GM12878 (cell line): ENCODE data around the gene SLC45A1. TPM values are rescaled to one million over a fixed set of nuclear protein-coding genes. Genes with fewer than 3 reads are reported as not detected.

Source experiments
- ATAC-seq: fragments of 200-7000 bp; cut with Tn5 transposase; 3 replicates; pipeline ENCODE4 v1.9.1; 2020; ENCODE audit warnings: mild to moderate bottlenecking, moderate library complexity
- BruUV-seq: library from RNA; stranded (reverse); fragments of 400-500 nt; replicated peaks from 2 replicates; lab custom pipeline; 2021; lab: Mats Ljungman, UMichigan
- CTCF ChIA-PET: fragments of 300-600 bp; sonication (Branson Sonifier 250); formaldehyde crosslinking; extraction: SDS; loops from one replicate; lab custom pipeline; 2021; ENCODE audit warnings: inconsistent platforms; lab: Yijun Ruan, JAX
- POLR2A ChIA-PET: fragments of 350-600 bp; formaldehyde crosslinking; extraction: SDS; loops from one replicate; lab custom pipeline; 2021; ENCODE audit warnings: inconsistent platforms; lab: Charles Lee
- RAD21 ChIA-PET: fragments of 300-600 bp; sonication (Branson Sonifier 250); formaldehyde crosslinking; loops from one replicate; lab custom pipeline; 2023; ENCODE audit warnings: antibody characterized with exemption; ENCODE audit not compliant: unreplicated experiment; lab: Charles Lee
- SMC1A ChIA-PET: fragments of 300-600 bp; sonication (Branson Sonifier 250); formaldehyde crosslinking; loops from one replicate; lab custom pipeline; 2023; ENCODE audit not compliant: unreplicated experiment, uncharacterized antibody; lab: Charles Lee
- DNase-seq: peaks from one replicate; pipeline ENCODE4 v3.0.0-alpha.2; 2011; ENCODE audit warnings: low read depth, low spot score
- FAIRE-seq: peaks from 3 replicates; lab custom pipeline; 2011; peaks lifted over from hg19 to GRCh38; lab: Jason Lieb, UNC
- H2AFZ ChIP-seq: 2 replicates; pipeline ENCODE4 v1.6.0; 2011; ENCODE audit warnings: low read depth, low read length, control low read depth; ENCODE audit not compliant: control insufficient read depth
- H3K27ac ChIP-seq: 2 replicates; pipeline ENCODE4 v1.5.1; 2011; ENCODE audit warnings: control low read depth; ENCODE audit not compliant: control insufficient read depth, insufficient read depth
- H3K27me3 ChIP-seq, 2 experiments: replicated peaks in 1 of 2; 2 replicates each; pipeline versions ENCODE4 v1.6.0 to v1.6.1; 2011; ENCODE audit warnings: low read length in 1 of 2; ENCODE audit not compliant: control insufficient read depth in 2 of 2, insufficient read depth in 2 of 2
- H3K36me3 ChIP-seq, 2 experiments: 2 replicates each; pipeline ENCODE4 v1.5.1; 2011; ENCODE audit warnings: low read length in 1 of 2; ENCODE audit not compliant: control insufficient read depth in 2 of 2, insufficient read depth in 2 of 2
- H3K4me1 ChIP-seq: 2 replicates; pipeline ENCODE4 v1.6.1; 2011; ENCODE audit warnings: mild to moderate bottlenecking, low read length, moderate library complexity, mixed read lengths; ENCODE audit not compliant: control insufficient read depth, insufficient read depth
- H3K4me2 ChIP-seq: 2 replicates; pipeline ENCODE4 v1.6.0; 2011; ENCODE audit warnings: control low read depth; ENCODE audit not compliant: control insufficient read depth, insufficient read depth
- H3K4me3 ChIP-seq: fragments of 200-600 bp; sonication (generic); 2 replicates; pipeline ENCODE4 v1.5.1; 2016
- H3K79me2 ChIP-seq: 2 replicates; pipeline ENCODE4 v1.6.0; 2011; ENCODE audit warnings: low read length; ENCODE audit not compliant: control insufficient read depth, insufficient read depth
- H3K9ac ChIP-seq: 2 replicates; pipeline ENCODE4 v1.8.0; 2011; ENCODE audit warnings: low read length, control low read depth, mixed read lengths; ENCODE audit not compliant: control insufficient read depth, insufficient read depth
- H3K9me3 ChIP-seq: replicated peaks from 3 replicates; pipeline ENCODE4 v1.5.1; 2011; ENCODE audit warnings: mild to moderate bottlenecking, low read length; ENCODE audit not compliant: control insufficient read depth, insufficient read depth
- H4K20me1 ChIP-seq: 2 replicates; pipeline ENCODE4 v1.6.0; 2011; ENCODE audit not compliant: control insufficient read depth, insufficient read depth
- ATF3 ChIP-seq: IDR thresholded peaks from 2 replicates; pipeline ENCODE4 v1.6.1; 2011; ENCODE audit warnings: low read depth, mild to moderate bottlenecking, low read length, moderate library complexity, borderline replicate concordance; ENCODE audit errors: extremely low read depth
- CREB1 ChIP-seq: IDR thresholded peaks from 2 replicates; pipeline ENCODE4 v1.6.1; 2012; ENCODE audit warnings: low read depth, mild to moderate bottlenecking, inconsistent platforms
- IRF4 ChIP-seq: IDR thresholded peaks from 2 replicates; pipeline ENCODE4 v1.6.1; 2011; ENCODE audit warnings: low read depth, low read length
- KDM1A ChIP-seq: fragments of 200-600 bp; sonication (generic); IDR thresholded peaks from 2 replicates; pipeline ENCODE4 v1.6.1; 2016; ENCODE audit warnings: borderline replicate concordance
- MYC ChIP-seq: IDR thresholded peaks from 2 replicates; pipeline ENCODE4 v1.6.1; 2011; ENCODE audit warnings: mild to moderate bottlenecking, low read length, moderate library complexity, inconsistent platforms; ENCODE audit not compliant: insufficient read depth, insufficient replicate concordance, insufficient read length, severe bottlenecking
- RAD21 ChIP-seq: IDR thresholded peaks from 2 replicates; pipeline ENCODE4 v1.6.1; 2011; ENCODE audit warnings: mild to moderate bottlenecking, low read depth, low read length, moderate library complexity; ENCODE audit not compliant: insufficient read depth
- SUPT20H ChIP-seq: IDR thresholded peaks from 2 replicates; pipeline ENCODE4 v1.6.1; 2011; ENCODE audit warnings: low read depth, mild to moderate bottlenecking, low read length, moderate library complexity, borderline replicate concordance; ENCODE audit not compliant: control insufficient read depth
- USF1 ChIP-seq: IDR thresholded peaks from 2 replicates; pipeline ENCODE4 v1.6.1; 2011; ENCODE audit warnings: borderline replicate concordance, low read depth, mild to moderate bottlenecking, moderate library complexity, mixed read lengths, low read length; ENCODE audit not compliant: insufficient read depth; ENCODE audit errors: extremely low read length
- ZBTB4 ChIP-seq: fragments of 450-650 bp; formaldehyde crosslinking; IDR thresholded peaks from 2 replicates; pipeline ENCODE4 v1.4.0; 2022; ENCODE audit warnings: mild to moderate bottlenecking, moderate library complexity
- ZNF207 ChIP-seq: fragments of 450-650 bp; IDR thresholded peaks from 2 replicates; pipeline ENCODE4 v1.6.1; 2014; ENCODE audit warnings: antibody characterized with exemption, mild to moderate bottlenecking, borderline replicate concordance
- ZNF384 ChIP-seq: IDR thresholded peaks from 2 replicates; pipeline ENCODE4 v1.6.1; 2012; ENCODE audit warnings: low read depth, mild to moderate bottlenecking, low read length, improper control_type of control experiment, borderline replicate concordance
- ZZZ3 ChIP-seq: IDR thresholded peaks from 2 replicates; pipeline ENCODE4 v1.6.1; 2011; ENCODE audit warnings: low read depth; ENCODE audit not compliant: control insufficient read depth, insufficient read length
- WGBS: methylation state at CpG from one replicate; pipeline ENCODE4 v1.1.6; 2016; ENCODE audit warnings: low lambda C conversion rate; ENCODE audit not compliant: insufficient replicate concordance, insufficient coverage; ENCODE audit errors: missing lambda C conversion rate; 5-methylcytosine and 5-hydroxymethylcytosine counted together
- in situ Hi-C: fragments of 300-500 bp; cut with MboI; formaldehyde crosslinking; loops from 9 replicates; pipeline ENCODE4 v1.14.3; 2018; ENCODE audit warnings: mixed read lengths
- intact Hi-C: fragments of 100-400 bp; cut with micrococcal nuclease; formaldehyde crosslinking; loops from one replicate; pipeline ENCODE4 v1.14.2; 2022; ENCODE audit not compliant: unreplicated experiment
- polyA plus RNA-seq, 11 experiments: library from polyadenylated mRNA; depleted of rRNA in 4 of 11; unstranded in 6 of 11; stranded (reverse) in 5 of 11; fragments of >200 nt; fragmentation: Nextera tagmentation in 4 of 11; fragmentation: Illumina TruSeq in 1 of 11; extraction: Ambion mirVana in 4 of 11; extraction: Trizol in 1 of 11; gene quantifications; 1 replicate in 1 of 11; 2 replicates in 10 of 11; pipeline versions ENCODE4 v1.2.1 to v1.2.3, GENCODE V29; 2011 to 2016; ENCODE audit warnings: inconsistent platforms in 2 of 11, missing spikeins in 2 of 11, low read depth in 1 of 11
- total RNA-seq, 4 experiments: library from RNA; depleted of rRNA in 3 of 4; stranded (reverse); fragments of >200 nt in 3 of 4; fragmentation: Illumina TruSeq in 1 of 4; extraction: Trizol in 1 of 4; gene quantifications; 2 replicates each; pipeline versions ENCODE4 v1.2.1 to v1.2.3, GENCODE V29; 2013 to 2021

Gene SLC45A1
- total and polyA plus RNA-seq, 10 of the 15 experiments (the other 5 are each of a cell fraction or from before 2014, with no cell fraction given), result 0.07 to 0.23 (median 0.13) TPM; not detected in 6

- TF ChIP-seq ZBTB4 (CRISPR knock-in tag) (no peak), RAD21 (no peak), KDM1A (no peak)
Observed at GRCh38 chr1:8302081-8302956, 15.6 kb upstream of the SLC45A1 start (continued).

GRCh38 chr1:8303141-8303540 is 14.8 kb upstream of the SLC45A1 start:
- DNase-seq (no peak), ATAC-seq (no peak), FAIRE-seq (no peak)
- no peak overlapping the region for H3K27ac ChIP-seq
- H3K79me2 ChIP-seq, result no peaks in the 10 kb centered on the region
- RAD21 ChIA-PET, result no interaction called here
- H3K27me3 ChIP-seq, result no peaks in the 10 kb centered on the region
- no peak overlapping the region for H3K4me3 ChIP-seq
- WGBS, result 52% methylated on average over 3 of the region's 3 CpGs
- CTCF ChIA-PET, result interaction anchor here (1.0 to 2.5 kb wide), 3 partner anchors 11 to 288 kb away, joined by 4 to 12 read pairs (median 8); no protein-coding TSS in a partner anchor
- intact Hi-C loops, result no loop called here
- no peaks in the 10 kb centered on the region for H3K9me3 ChIP-seq
- H3K9ac ChIP-seq, result no peak overlapping the region
- no peaks in the 10 kb centered on the region for H3K4me1 ChIP-seq
- H2AFZ ChIP-seq, result no peak overlapping the region
- no peaks in the 10 kb centered on the region for H3K36me3 ChIP-seq
- BruUV-seq, result no TSS peak
- in situ Hi-C loops, result no loop called here
- SMC1A ChIA-PET, result interaction anchor here (1.2 kb wide), 1 partner anchor 9 kb away, joined by 4 read pairs; no protein-coding TSS in a partner anchor
- no peaks in the 10 kb centered on the region for H4K20me1 ChIP-seq
- POLR2A ChIA-PET, result no interaction called here
- no peak overlapping the region for H3K4me2 ChIP-seq
- no peak for TF ChIP-seq CREB1
- no peak for TF ChIP-seq USF1
- TF ChIP-seq ZZZ3, result no peak
- no peak for TF ChIP-seq IRF4
- no peak for TF ChIP-seq ZBTB4 (CRISPR knock-in tag)
- TF ChIP-seq ATF3, result no peak
- TF ChIP-seq SUPT20H, result no peak
- no peak for TF ChIP-seq ZNF207
- no peak for TF ChIP-seq ZNF384
- TF ChIP-seq MYC, result no peak
